GM08714 (cell line): ENCODE results near the gene DRD4.
"Not testable (repeated sequence)": the region's sequence is repeated elsewhere in the genome, so short reads cannot be mapped to it uniquely, and the experiment has no call there.

Experiments used
- H3K4me3 ChIP-seq: fragments of 200-500 bp; sonication (Bioruptor generic); 2 replicates; pipeline ENCODE4 v1.5.1; 2014; ENCODE audit warnings: mild to moderate bottlenecking, low read length, inconsistent platforms
- ZNF274 ChIP-seq: IDR thresholded peaks from 2 replicates; pipeline ENCODE4 v1.6.1; 2012; ENCODE audit warnings: mild to moderate bottlenecking, low read depth, low read length

DRD4 gene

DNA sequence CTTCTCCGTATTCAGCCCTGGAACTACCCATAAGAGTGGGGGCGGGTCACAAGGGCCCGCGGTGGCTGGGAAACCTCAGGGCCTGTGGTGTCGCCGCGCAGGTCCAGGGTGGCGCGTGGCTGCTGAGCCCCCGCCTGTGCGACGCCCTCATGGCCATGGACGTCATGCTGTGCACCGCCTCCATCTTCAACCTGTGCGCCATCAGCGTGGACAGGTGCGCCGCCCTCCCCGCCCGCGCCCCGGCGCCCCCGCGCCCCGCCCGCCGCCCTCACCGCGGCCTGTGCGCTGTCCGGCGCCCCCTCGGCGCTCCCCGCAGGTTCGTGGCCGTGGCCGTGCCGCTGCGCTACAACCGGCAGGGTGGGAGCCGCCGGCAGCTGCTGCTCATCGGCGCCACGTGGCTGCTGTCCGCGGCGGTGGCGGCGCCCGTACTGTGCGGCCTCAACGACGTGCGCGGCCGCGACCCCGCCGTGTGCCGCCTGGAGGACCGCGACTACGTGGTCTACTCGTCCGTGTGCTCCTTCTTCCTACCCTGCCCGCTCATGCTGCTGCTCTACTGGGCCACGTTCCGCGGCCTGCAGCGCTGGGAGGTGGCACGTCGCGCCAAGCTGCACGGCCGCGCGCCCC, 2.4 kb downstream of the DRD4 start:
- no peak overlapping the region for H3K4me3 ChIP-seq
- no peak for TF ChIP-seq ZNF274

DNA sequence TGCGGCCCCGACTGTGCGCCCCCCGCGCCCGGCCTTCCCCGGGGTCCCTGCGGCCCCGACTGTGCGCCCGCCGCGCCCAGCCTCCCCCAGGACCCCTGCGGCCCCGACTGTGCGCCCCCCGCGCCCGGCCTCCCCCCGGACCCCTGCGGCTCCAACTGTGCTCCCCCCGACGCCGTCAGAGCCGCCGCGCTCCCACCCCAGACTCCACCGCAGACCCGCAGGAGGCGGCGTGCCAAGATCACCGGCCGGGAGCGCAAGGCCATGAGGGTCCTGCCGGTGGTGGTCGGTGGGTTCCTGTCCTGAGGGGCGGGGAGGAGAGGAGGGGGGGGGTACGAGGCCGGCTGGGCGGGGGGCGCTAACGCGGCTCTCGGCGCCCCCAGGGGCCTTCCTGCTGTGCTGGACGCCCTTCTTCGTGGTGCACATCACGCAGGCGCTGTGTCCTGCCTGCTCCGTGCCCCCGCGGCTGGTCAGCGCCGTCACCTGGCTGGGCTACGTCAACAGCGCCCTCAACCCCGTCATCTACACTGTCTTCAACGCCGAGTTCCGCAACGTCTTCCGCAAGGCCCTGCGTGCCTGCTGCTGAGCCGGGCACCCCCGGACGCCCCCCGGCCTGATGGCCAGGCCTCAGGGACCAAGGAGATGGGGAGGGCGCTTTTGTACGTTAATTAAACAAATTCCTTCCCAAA, 3.1 kb downstream of the DRD4 start:
- no peak for TF ChIP-seq ZNF274
- no peak overlapping the region for H3K4me3 ChIP-seq

DNA sequence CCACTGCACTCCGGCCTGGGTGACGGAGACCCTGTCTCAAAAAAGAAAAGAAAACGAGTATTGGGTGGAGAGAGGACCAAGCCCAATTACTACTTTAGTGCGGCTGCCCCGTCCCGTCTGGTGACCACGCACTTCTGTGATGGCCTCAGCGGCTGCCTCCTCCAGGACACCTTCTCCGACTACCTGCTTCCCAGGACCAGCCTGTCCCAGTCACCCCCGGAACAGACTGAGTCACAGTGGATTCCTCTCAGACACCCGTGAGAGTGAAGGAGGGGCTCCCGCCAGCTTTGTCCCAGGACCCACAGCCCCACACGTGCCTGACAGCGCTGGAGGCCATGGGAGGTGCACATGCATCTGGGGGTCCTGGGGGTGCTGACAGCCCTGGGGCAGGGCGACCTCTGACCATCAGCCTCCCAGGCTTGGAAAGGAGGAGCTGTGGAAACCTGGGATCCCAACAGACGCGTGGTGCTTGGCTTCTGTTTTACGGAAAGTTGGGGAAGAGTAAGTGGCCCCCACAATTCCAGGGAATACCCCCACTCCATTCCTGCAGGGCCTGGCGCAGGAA, 4.8 kb downstream of the DRD4 start:
- no peak for TF ChIP-seq ZNF274

DNA sequence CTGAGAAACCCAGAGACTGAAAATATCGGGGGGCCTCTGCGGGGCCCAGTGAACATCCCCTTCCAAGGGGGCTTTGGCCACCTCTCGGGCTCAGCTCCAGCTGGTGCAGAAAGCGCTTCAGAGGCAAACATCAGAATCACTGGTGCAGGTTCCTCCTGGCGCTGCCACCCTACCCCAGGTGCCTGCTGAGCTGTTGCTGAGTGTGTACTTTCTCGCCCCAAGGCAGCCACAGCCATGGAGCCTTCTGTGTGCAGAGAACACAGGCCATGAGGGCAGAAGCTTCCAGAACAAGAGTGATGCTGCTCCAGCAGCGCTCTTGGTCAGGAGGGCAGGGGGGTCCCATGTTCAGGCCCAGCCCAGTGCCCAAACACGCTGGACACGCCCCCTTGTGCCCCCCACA, 6.3 kb downstream of the DRD4 start:
- no peak for TF ChIP-seq ZNF274

More for the DNA sequence above, 4.8 kb downstream of the DRD4 start:
- no peak overlapping the region for H3K4me3 ChIP-seq

DNA sequence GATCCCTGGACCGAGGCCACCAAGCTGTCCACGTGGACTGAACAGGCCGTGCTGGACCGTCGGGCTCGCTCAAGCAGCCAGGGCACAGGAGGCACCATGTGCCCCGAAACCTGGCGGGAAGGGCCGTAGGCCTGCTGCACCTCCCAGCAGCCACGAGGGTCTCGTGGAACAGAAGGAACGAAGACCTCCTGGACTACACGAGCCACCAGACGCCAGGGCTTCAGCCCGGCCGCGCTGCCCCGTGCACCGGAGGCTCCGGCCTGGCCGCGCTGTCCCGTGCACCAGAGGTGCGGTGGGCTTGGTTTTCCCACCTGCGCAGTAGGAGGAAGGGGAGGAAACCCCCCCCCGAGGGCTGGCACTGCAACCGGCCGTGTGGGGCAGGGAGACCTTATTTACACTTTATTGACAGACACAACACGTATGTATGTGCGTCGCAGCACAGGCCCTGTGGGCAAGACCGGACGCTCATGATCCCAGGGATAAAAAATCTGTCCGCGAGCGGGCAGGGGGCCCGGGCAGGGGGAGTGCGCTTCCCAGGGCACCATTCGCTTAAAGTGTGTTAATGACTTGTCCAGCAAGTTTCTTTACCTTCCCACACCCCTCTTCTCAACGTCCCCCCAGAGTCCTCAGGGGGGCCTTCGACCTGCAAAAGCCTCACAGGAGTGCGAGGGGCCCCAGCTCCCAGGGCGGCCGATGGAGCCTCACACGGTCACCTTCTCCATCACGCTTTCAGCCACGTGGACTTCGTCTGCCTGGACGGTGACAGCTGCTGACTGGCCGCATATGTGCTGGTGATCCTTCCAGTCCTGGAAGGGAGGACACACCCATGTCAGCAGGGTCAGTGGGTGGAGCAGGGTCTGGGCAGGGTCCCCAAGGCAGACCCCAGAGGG, 7.0 kb downstream of the DRD4 start:
- no peak for TF ChIP-seq ZNF274
- H3K4me3 ChIP-seq, result no peak overlapping the region

More for the DNA sequence above, 6.3 kb downstream of the DRD4 start:
- H3K4me3 ChIP-seq, result no peak overlapping the region

DNA sequence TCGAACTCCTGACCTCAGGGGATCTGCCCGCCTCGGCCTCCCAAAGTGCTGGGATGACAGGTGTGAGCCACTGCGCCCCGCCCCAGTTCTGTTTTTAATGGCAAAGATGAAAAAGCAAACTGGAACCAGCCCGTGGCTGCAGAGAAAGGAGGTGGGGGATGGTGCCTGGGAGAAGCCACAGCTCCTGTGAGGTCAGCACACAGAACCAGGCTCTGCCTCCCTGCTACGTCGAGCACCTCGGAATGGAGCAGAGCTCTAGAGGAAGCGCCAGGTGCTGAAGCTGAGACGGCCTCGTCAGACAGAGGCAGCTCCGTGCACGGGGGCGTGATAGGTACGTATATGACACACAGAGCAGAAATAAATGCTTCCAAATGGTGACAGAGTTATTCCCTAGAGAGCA, 8.5 kb downstream of the DRD4 start:
- H3K4me3 ChIP-seq, result no peak overlapping the region
- TF ChIP-seq ZNF274, result no peak

DNA sequence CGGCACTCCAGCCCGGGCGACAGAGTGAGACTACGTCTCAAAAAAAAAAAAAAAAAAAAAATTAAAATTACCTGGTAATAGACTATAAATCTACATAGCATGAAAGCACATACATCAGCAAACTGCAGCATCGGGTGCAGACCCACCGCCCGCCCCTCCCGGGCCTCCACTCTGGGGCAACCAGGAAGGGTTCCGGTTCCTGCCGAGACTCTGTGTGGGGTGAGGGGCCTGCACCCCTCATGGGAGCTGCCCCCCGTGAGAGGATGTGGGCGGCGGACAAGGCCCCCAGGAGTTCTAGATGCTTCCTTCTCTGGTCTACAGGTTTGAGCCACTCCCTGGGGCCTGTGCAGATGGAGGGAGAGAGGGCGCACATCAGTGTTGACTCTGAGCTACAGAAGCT, 9.1 kb downstream of the DRD4 start:
- no peak for TF ChIP-seq ZNF274
- no peak overlapping the region for H3K4me3 ChIP-seq

DNA sequence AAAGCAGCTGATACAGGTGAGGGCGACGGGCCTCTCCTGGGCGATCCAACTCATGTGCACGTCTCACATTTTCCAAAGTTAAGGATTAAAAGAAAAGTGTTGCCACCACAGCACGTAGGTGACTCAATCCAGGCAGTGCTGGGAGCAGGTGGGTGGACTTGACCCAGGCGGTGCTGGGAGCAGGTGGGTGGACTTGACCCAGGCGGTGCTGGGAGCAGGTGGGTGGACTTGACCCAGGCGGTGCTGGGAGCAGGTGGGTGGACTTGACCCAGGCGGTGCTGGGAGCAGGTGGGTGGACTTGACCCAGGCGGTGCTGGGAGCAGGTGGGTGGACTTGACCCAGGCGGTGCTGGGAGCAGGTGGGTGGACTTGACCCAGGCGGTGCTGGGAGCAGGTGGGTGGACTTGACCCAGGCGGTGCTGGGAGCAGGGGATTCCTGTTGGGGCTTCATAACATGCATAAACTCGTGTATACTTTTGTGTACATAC, 10.6 kb downstream of the DRD4 start:
- H3K4me3 ChIP-seq, result not testable (repeated sequence)

DNA sequence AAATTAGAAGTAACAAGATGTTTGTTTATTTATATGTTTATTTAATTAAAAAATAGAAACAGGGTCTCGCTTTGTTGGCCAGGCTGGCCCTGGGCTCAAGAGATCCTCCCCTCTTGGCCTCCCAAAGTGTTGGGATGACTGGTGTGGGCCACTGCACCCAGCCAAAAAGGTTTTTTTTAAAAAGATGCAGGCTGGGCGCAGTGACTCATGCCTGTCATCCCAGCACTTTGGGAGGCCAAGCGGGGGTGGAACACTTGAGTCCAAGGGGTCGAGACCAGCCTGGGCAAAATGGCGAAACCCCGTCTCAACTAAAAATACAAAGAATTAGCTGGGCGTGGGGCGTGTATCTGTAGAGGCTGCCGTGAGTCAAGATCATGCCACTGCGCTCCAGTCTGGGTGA, 13.4 kb downstream of the DRD4 start:
- no peak overlapping the region for H3K4me3 ChIP-seq
- no peak for TF ChIP-seq ZNF274

DNA sequence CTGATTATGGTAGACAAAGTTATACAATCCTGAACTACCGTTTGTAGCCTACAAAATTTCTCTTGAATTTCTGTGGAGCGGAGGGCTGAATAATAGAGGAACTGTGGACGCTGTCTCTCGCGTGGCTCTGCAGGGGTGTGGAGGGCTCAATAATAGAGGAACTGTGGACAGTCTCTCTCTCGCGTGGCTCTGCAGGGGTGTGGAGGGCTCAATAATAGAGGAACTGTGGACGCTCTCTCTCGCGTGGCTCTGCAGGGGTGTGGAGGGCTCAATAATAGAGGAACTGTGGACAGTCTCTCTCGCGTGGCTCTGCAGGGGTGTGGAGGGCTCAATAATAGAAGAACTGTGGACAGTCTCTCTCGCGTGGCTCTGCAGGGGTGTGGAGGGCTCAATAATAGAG, 16.1 kb downstream of the DRD4 start:
- not testable (repeated sequence) for H3K4me3 ChIP-seq

DNA sequence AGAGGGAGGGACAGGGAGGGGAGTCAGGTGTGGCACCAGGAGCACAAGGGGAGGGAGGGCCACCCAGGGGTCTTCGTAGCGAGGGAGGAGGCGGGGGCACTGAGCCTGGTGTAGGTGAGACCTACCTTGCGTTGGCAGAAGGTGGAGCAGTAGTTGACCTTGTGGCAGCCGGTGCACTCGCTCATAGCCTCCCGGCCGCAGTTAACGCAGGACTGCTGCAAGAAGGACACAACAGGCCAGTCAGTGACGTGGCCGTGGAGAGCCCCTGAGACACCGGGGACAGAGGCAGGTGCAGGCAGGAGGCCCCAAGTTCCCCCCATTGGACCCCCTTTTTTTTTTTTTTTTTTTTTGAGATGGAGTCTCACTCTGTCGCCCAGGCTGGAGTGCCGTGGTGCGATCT, 16.8 kb downstream of the DRD4 start:
- H3K4me3 ChIP-seq, result no peak overlapping the region
- no peak for TF ChIP-seq ZNF274

DNA sequence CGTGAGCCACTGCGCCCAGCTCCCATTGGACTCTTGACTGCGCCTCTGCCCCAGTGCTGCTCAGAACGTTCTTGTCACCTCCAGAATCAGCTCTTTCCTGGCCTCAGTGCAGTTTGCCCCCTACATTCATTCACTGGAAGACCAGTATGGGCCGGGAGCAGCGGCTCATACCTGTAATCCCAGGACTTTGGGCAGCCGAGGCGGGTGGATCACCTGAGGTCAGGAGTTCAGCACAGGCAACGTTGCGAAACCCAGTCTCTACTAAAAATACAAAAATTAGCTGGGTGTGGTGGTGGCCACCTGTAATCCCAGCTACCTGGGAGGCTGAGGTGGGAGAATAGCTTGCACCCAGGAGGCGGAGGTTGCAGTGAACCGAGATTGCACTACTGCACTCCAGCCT, 17.4 kb downstream of the DRD4 start:
- not testable (repeated sequence) for H3K4me3 ChIP-seq

DNA sequence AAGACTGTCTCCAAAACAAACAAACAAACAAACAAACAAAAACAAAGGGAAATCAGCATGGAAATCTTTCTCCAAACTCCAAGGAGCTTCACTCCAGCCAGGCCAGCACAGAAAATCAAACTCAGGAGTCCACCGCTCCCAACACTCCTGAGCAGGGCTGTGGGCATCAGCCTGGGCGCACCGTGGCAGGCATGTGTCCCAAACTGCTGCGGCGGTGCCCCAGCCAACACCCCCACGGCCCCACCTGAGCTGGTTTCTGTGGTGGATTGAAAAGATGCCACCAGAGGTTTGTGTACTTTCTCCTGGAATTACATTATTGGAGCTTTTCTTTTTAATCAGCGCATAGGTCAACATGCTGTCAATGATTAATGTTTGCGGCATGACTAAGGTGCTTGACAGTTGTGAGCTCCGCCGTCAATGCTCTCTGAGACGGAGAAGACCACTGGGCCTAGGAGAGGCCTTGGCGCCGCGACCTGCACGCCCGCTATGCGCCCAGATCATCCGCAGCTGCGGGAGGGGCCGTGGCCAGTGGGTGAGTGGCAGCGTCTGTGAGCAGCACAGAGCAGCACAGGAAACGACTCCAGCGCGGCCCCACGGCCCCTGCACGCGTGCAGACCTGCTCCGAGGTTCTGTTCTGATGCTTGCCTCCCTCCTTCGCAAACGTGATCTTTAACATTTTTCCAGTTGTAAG, 18.1 kb downstream of the DRD4 start:
- no peak overlapping the region for H3K4me3 ChIP-seq
- no peak for TF ChIP-seq ZNF274

DNA sequence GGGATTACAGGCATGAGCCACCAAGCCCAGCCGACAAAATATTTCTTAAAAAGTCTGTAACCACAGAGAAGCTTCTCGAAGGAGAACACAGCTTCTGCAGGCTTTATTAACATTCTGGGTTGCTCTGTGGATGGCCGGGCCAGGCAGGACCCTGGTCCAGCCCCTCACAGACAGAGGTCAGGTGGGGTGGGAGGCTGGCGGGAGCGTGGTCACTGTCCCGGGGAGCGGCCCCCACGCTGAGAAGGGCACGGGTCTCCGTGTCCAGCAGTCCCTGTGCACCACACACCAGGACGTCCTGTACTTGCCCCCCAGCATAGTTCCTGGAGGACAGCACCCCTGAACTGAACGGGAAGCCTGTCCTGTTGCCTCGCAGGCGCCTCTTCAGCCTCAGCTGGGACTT, 19.4 kb downstream of the DRD4 start:
- H3K4me3 ChIP-seq, result no peak overlapping the region

DNA sequence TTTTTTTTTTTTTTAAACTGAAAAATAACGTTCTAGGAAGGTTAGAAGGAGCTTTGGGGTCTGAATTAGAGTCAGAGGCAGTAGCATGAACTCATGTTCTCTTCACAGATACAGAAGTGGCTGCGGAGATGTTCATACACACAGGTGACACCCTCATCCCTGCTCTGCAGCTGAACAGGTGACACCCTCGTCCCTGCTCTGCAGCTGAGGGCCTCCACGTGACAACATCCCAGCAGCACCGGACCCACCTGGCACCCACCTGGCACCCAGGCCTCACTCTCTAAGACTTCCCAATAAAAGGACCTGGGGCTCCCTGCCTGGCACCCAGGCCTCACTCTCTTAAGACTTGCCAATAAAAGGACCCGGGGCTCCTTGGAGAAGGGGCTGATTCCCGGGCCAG, 19.8 kb downstream of the DRD4 start:
- no peak for TF ChIP-seq ZNF274
- H3K4me3 ChIP-seq, result no peak overlapping the region

More for the DNA sequence above, 19.4 kb downstream of the DRD4 start:
- TF ChIP-seq ZNF274, result no peak
